Measurements from ENCODE around the gene ARHGAP22.

DNA sequence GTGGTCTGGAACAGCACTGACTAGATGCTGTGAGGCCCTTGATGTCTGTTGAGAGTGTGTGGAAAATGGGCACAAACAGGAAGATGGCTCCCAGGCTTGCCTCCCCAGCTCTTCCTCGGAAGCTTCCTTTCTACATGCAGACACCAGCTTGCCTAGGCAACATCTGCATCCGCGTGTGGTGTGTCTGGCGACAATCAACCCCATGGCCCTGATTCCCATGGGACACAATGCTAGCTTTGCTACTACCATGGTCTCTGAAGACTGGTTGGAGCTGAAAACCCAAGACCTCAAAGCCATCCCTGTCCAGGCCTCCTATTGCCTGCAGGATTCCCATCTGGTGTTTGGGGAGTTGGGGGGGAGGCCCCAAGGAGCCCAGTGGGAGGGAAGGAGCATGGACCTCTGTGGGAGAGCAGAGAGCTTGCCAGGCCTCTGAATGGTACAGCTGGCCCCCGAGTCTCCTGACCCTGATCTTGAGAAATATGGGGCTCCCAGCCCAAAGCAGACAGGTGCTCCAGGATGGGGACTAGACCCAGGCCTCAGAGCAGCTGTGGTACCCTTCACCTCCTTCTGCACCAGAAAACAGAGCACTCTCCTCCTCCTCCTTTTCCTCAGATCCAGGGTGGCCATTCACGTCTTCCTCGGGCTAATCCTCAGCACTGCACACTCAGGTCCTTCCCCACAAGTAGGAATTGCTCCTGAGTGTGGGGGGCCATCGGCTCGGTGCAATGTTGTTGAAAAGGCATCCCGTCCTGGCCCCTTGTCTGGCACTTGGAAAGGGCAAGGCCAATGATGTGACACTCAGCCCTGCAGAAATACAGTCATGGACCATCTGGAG is 57.6 kb downstream of the ARHGAP22 start:
- TF ChIP-seq, protein P1, sequence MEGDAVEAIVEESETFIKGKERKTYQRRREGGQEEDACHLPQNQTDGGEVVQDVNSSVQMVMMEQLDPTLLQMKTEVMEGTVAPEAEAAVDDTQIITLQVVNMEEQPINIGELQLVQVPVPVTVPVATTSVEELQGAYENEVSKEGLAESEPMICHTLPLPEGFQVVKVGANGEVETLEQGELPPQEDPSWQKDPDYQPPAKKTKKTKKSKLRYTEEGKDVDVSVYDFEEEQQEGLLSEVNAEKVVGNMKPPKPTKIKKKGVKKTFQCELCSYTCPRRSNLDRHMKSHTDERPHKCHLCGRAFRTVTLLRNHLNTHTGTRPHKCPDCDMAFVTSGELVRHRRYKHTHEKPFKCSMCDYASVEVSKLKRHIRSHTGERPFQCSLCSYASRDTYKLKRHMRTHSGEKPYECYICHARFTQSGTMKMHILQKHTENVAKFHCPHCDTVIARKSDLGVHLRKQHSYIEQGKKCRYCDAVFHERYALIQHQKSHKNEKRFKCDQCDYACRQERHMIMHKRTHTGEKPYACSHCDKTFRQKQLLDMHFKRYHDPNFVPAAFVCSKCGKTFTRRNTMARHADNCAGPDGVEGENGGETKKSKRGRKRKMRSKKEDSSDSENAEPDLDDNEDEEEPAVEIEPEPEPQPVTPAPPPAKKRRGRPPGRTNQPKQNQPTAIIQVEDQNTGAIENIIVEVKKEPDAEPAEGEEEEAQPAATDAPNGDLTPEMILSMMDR (conservative IDR thresholded peaks at IDR 0.05 in 1 of 2, IDR thresholded peaks at IDR 0.05 in 1 of 2; ENCODE audit: low read depth in 1 of 2, low read length in 2 of 2), result no peak
- no peak for TF ChIP-seq EZH2 (IDR thresholded peaks at IDR 0.05; ENCODE audit: low read length, missing control alignments)
